Ishikawa (cell line): ENCODE results near the gene C9orf72.

Source experiments
- FOXM1 ChIP-seq: IDR thresholded peaks from 2 replicates; pipeline ENCODE4 v1.6.1; 2012; ENCODE audit warnings: low read depth, borderline replicate concordance
- RAD21 ChIP-seq: IDR thresholded peaks from 2 replicates; pipeline ENCODE4 v1.6.1; 2012; ENCODE audit warnings: low read depth

DNA sequence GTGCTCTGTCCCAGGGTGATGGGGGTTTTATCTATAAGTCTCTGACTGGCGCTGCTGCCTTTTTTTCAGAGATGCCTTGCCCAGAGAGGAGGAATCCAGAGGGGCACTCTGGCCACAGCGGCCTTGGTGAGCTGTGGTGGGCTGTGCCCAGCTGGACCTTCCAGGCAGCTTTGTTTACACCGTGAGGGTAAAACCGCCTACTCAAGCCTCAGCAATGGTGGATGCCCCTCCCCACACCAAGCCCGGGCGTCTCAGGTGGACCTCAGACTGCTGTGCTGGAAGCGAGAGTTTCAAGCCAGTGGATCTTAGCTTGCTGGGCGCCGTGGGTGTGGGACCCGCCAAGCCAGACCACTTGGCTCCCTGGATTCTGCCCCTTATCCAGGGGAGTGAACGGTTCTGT, 41.3 kb upstream of the C9orf72 start:
- TF ChIP-seq FOXM1: no peak
- no peak for TF ChIP-seq RAD21
